ENCODE measurements around the gene AGAP6. TPM values are rescaled to one million over a fixed set of nuclear protein-coding genes. Genes with fewer than 3 reads are reported as not detected.
"Not testable (repeated sequence)": the region's sequence is repeated elsewhere in the genome, so short reads cannot be mapped to it uniquely, and the experiment has no call there.

Gene AGAP6
- total RNA-seq = 12.3 and 14.7 TPM in 2 replicates
- polyA plus RNA-seq = 12.7 and 15.8 TPM in 2 replicates
- polyA plus RNA-seq (2011; cell fraction: cytosol; rRNA removed) = 5.4 and 7.2 TPM in 2 replicates
- 107 and 110 TPM in 2 replicates for polyA plus RNA-seq (2011; cell fraction: nucleus; rRNA removed)
- 10.6 and 11.9 TPM in 2 replicates for polyA plus RNA-seq (2012)
- polyA minus RNA-seq = 7.8 and 8.1 TPM in 2 replicates
- 2.2 TPM for polyA minus RNA-seq (2011; cell fraction: cytosol; rRNA and poly(A)+ RNA removed)
- polyA minus RNA-seq (2011; cell fraction: nucleus; rRNA and poly(A)+ RNA removed) = 13.4 and 14.7 TPM in 2 replicates
- percentile 83 among the genes with signal in this experiment for Bru-seq, nascent RNA
- BruChase-seq, experiment 1, labeled RNA remaining after a 6-hour chase = percentile 89 among the genes with signal in this experiment
- BruChase-seq, experiment 2, labeled RNA remaining after a 2-hour chase = percentile 92 among the genes with signal in this experiment
- long read RNA-seq, partial matches to known transcripts = 3 of 11 reads
- long read RNA-seq, other reads (novel, unspliced or antisense) = 8 of 11 reads

DNA sequence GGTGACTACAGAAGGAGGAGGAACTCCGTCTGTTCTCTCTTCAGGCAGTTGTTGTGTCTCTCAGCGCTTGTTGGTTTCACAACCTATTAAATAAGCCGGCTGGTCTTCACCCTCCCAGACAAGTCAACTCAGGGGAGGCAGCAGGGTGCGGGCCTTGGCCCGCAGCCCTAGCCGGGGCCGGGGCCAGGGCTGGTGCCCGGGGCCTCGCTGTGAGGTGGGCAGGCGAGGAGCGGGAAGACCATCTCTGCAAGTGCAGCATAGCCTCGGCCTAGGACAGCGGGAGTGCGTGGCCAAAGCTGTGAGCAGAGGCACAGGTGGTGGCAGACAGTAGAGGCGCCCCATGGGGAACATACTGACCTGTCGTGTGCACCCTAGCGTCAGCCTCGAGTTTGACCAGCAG, at the start of gene AGAP6:
TSS of gene AGAP6 (plus strand) at position 31 of the 400 bp plus-strand sequence. CDS start at position 341, 310 bp downstream.
- POLR2A ChIA-PET; H3K9me1 ChIP-seq (replicated peaks; ENCODE audit: control insufficient read depth, extremely low read depth, insufficient read depth, low read length); dilution Hi-C loops (cut with MboI; ENCODE audit: extremely low pct_ligation_motif_present, low sequenced_read_pairs); H3K27me3 ChIP-seq (ENCODE audit: control insufficient read depth in 2 of 2, insufficient read depth in 2 of 2, low read length in 2 of 2); intact Hi-C loops (cut with micrococcal nuclease); H3K27ac ChIP-seq (ENCODE audit: insufficient read depth, low read depth, low read length); H3K36me3 ChIP-seq (ENCODE audit: control insufficient read depth in 2 of 2, extremely low read depth in 1 of 2, insufficient read depth in 2 of 2, low read length in 2 of 2); H3K4me2 ChIP-seq (ENCODE audit: insufficient read depth, low read length); H3K9me3 ChIP-seq (replicated peaks; ENCODE audit: control insufficient read depth, insufficient read depth, low read length); H4K20me1 ChIP-seq (replicated peaks; ENCODE audit: control insufficient read depth, extremely low read depth, insufficient read depth, low read length); H3K4me3 ChIP-seq (replicated peaks in 1 of 3; ENCODE audit: insufficient read depth in 1 of 3, low read depth in 1 of 3, low read length in 3 of 3); DNase-seq (ENCODE audit: low read depth, low spot score); H2AFZ ChIP-seq (ENCODE audit: low read depth, low read length); H3K79me2 ChIP-seq (ENCODE audit: control insufficient read depth, insufficient read depth, low read length); H3K4me1 ChIP-seq (ENCODE audit: control insufficient read depth, extremely low read depth, insufficient read depth, low read length); CTCF ChIA-PET; H3K9ac ChIP-seq (replicated peaks; ENCODE audit: extremely low read depth, insufficient read depth, low read length); BruUV-seq (replicated peaks); FAIRE-seq: not testable (repeated sequence)

GRCh38 chr10:49941447-49942338, 46.5 kb upstream of the AGAP6 start, which contains the start of the genes PARG and TIMM23B:
TSS of gene PARG (minus strand) at chr10:49942027. CDS start at chr10:49941725, 302 bp downstream.
TSS of gene TIMM23B (plus strand) at chr10:49942053. CDS start at chr10:49942195, 142 bp downstream.
- TF ChIP-seq POLR2AphosphoS5 (IDR thresholded peaks at IDR 0.05; ENCODE audit: insufficient read depth, low read depth, low read length) (peak; percentile 63), POLR2A (IDR thresholded peaks at IDR 0.05; ENCODE audit: low read depth, low read length) (peak; percentile 51)

GRCh38 chr10:49942339-49942705, 45.9 kb upstream of the AGAP6 start:
- H2AFZ ChIP-seq (ENCODE audit: low read depth, low read length) = peak overlapping the region; percentile 49
- dilution Hi-C loops (cut with MboI; ENCODE audit: extremely low pct_ligation_motif_present, low sequenced_read_pairs); H3K36me3 ChIP-seq (ENCODE audit: control insufficient read depth in 2 of 2, extremely low read depth in 1 of 2, insufficient read depth in 2 of 2, low read length in 2 of 2); H4K20me1 ChIP-seq (replicated peaks; ENCODE audit: control insufficient read depth, extremely low read depth, insufficient read depth, low read length); H3K9me3 ChIP-seq (replicated peaks; ENCODE audit: control insufficient read depth, insufficient read depth, low read length); H3K9me1 ChIP-seq (replicated peaks; ENCODE audit: control insufficient read depth, extremely low read depth, insufficient read depth, low read length); H3K27me3 ChIP-seq (ENCODE audit: control insufficient read depth in 2 of 2, insufficient read depth in 2 of 2, low read length in 2 of 2); CTCF ChIA-PET; H3K4me1 ChIP-seq (ENCODE audit: control insufficient read depth, extremely low read depth, insufficient read depth, low read length); FAIRE-seq; POLR2A ChIA-PET: not testable (repeated sequence)
- peaks cover 47% of the 10 kb centered on the region for H3K79me2 ChIP-seq (ENCODE audit: control insufficient read depth, insufficient read depth, low read length)
- H3K9ac ChIP-seq (replicated peaks; ENCODE audit: extremely low read depth, insufficient read depth, low read length) = peak overlapping the region; percentile 91
- intact Hi-C loops (cut with micrococcal nuclease) = loop anchor here (1.0 kb wide), 1 partner anchor 349 kb away; no protein-coding TSS in a partner anchor
- peak overlapping the region; percentile 57 for H3K27ac ChIP-seq (ENCODE audit: insufficient read depth, low read depth, low read length)
- peak overlapping the region; percentile 55 to 72 (median 72) for H3K4me3 ChIP-seq (replicated peaks in 1 of 3; ENCODE audit: insufficient read depth in 1 of 3, low read depth in 1 of 3, low read length in 3 of 3)
- BruUV-seq (replicated peaks) = TSS peak; percentile 71
- H3K4me2 ChIP-seq (ENCODE audit: insufficient read depth, low read length) = peak overlapping the region; percentile 64
- DNase-seq (ENCODE audit: low read depth, low spot score) = peak; percentile 61

More at GRCh38 chr10:49941447-49942338, 46.5 kb upstream of the AGAP6 start, which contains the start of the genes PARG and TIMM23B:
- FAIRE-seq (peak; percentile 88), DNase-seq (ENCODE audit: low read depth, low spot score) (peak; percentile 76)
- POLR2A ChIA-PET; H3K9me3 ChIP-seq (replicated peaks; ENCODE audit: control insufficient read depth, insufficient read depth, low read length); H4K20me1 ChIP-seq (replicated peaks; ENCODE audit: control insufficient read depth, extremely low read depth, insufficient read depth, low read length); dilution Hi-C loops (cut with MboI; ENCODE audit: extremely low pct_ligation_motif_present, low sequenced_read_pairs); H3K4me1 ChIP-seq (ENCODE audit: control insufficient read depth, extremely low read depth, insufficient read depth, low read length); H3K27me3 ChIP-seq (ENCODE audit: control insufficient read depth in 2 of 2, insufficient read depth in 2 of 2, low read length in 2 of 2); H3K36me3 ChIP-seq (ENCODE audit: control insufficient read depth in 2 of 2, extremely low read depth in 1 of 2, insufficient read depth in 2 of 2, low read length in 2 of 2); CTCF ChIA-PET; H3K9me1 ChIP-seq (replicated peaks; ENCODE audit: control insufficient read depth, extremely low read depth, insufficient read depth, low read length): not testable (repeated sequence)
- peaks cover 45% of the 10 kb centered on the region for H3K79me2 ChIP-seq (ENCODE audit: control insufficient read depth, insufficient read depth, low read length)
- peak within 1 kb of the TSS; percentile 64 for H3K4me2 ChIP-seq (ENCODE audit: insufficient read depth, low read length)
- H2AFZ ChIP-seq (ENCODE audit: low read depth, low read length) = peak within 1 kb of the TSS; percentile 79
- H3K9ac ChIP-seq (replicated peaks; ENCODE audit: extremely low read depth, insufficient read depth, low read length) = peak within 1 kb of the TSS; percentile 91
- TSS peak; percentile 57 for BruUV-seq (replicated peaks)
- H3K27ac ChIP-seq (ENCODE audit: insufficient read depth, low read depth, low read length) = peak within 1 kb of the TSS; percentile 57
- intact Hi-C loops (cut with micrococcal nuclease) = loop anchor here (1.0 kb wide), 1 partner anchor 348 kb away; no protein-coding TSS in a partner anchor
- peak within 1 kb of the TSS; percentile 55 to 72 (median 72) for H3K4me3 ChIP-seq (replicated peaks in 1 of 3; ENCODE audit: insufficient read depth in 1 of 3, low read depth in 1 of 3, low read length in 3 of 3)
